Thoracic aorta (tissue), 2 donors: ENCODE measurements around the gene PRKN. TPM values are rescaled to one million over a fixed set of nuclear protein-coding genes. Genes with fewer than 3 reads are reported as not detected.
"Not testable (repeated sequence)": the region's sequence is repeated elsewhere in the genome, so short reads cannot be mapped to it uniquely, and the experiment has no call there.

Experiments used
- ATAC-seq: fragments of 150-250 bp; one replicate; pipeline ENCODE4 v1.8.0; 2017; ENCODE audit warnings: low read depth; ENCODE audit not compliant: insufficient number of reproducible peaks, low FRiP score
- DNase-seq: peaks from one replicate; pipeline ENCODE4 v3.0.0-alpha.2; 2020; ENCODE audit warnings: low spot score
- H3K27ac ChIP-seq, 2 donors: fragments of 200-600 bp; sonication (generic); 1 replicate in 1 of 2; 2 replicates in 1 of 2; pipeline ENCODE4 v1.5.1; 2016; ENCODE audit warnings: mild to moderate bottlenecking in 2 of 2, moderate library complexity in 2 of 2
- H3K27me3 ChIP-seq: fragments of 200-600 bp; sonication (generic); replicated peaks from 2 replicates; pipeline ENCODE4 v1.6.0; 2016; ENCODE audit warnings: mild to moderate bottlenecking; ENCODE audit not compliant: insufficient read depth
- H3K36me3 ChIP-seq: fragments of 200-600 bp; sonication (generic); one replicate; pipeline ENCODE4 v1.5.1; 2016
- H3K4me1 ChIP-seq, 2 donors: fragments of 200-600 bp; sonication (generic); 1 replicate in 1 of 2; 2 replicates in 1 of 2; pipeline versions ENCODE4 v1.5.1 to v1.6.0; 2016; ENCODE audit warnings: low read depth in 2 of 2, mild to moderate bottlenecking in 1 of 2; ENCODE audit not compliant: control insufficient read depth in 1 of 2
- H3K4me3 ChIP-seq: fragments of 200-600 bp; sonication (generic); 2 replicates; pipeline ENCODE4 v1.5.1; 2016; ENCODE audit warnings: mild to moderate bottlenecking
- H3K9me3 ChIP-seq: fragments of 200-600 bp; sonication (generic); 2 replicates; pipeline ENCODE4 v1.5.1; 2016
- total RNA-seq, 2 donors: library from RNA; depleted of rRNA; stranded (reverse); fragments of >200 nt; gene quantifications; one replicate each; pipeline versions ENCODE4 v1.1.0 to v1.2.3, GENCODE V29; 2016
- TF ChIP-seq, protein P1 (sequence below): fragments of 200-600 bp; sonication (generic); IDR thresholded peaks from one replicate; pipeline ENCODE4 v1.5.1; 2019; ENCODE audit warnings: antibody characterized with exemption

The PRKN gene
- total RNA-seq, 2 donors from 2014 or later = 10.4 to 23.8 TPM

DNA sequence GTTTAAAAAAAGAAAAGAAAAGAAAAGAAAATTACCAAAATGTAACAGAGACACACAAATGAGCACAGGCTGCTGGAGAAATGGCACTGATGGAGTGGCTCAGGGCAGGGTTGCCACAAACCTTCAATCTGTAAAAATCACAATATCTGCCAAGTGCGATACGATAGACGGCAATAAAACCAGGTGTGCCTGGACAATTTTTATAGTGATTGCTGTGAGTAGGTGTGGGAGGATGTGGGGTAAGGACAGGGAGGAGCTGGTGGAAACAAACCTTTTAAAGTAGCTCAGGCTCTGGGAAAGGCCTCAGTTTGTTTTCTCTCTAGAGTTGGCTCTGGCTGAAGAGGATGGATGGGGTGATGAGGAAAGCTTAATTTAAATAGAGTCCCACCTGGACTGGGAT, 861.0 kb downstream of the PRKN start:
- H3K27me3 ChIP-seq = no peaks in the 10 kb centered on the region
- peaks cover 0 to 2% of the 10 kb centered on the region in 2 donors for H3K4me1 ChIP-seq
- no peak for ATAC-seq
- TF ChIP-seq, protein P1, sequence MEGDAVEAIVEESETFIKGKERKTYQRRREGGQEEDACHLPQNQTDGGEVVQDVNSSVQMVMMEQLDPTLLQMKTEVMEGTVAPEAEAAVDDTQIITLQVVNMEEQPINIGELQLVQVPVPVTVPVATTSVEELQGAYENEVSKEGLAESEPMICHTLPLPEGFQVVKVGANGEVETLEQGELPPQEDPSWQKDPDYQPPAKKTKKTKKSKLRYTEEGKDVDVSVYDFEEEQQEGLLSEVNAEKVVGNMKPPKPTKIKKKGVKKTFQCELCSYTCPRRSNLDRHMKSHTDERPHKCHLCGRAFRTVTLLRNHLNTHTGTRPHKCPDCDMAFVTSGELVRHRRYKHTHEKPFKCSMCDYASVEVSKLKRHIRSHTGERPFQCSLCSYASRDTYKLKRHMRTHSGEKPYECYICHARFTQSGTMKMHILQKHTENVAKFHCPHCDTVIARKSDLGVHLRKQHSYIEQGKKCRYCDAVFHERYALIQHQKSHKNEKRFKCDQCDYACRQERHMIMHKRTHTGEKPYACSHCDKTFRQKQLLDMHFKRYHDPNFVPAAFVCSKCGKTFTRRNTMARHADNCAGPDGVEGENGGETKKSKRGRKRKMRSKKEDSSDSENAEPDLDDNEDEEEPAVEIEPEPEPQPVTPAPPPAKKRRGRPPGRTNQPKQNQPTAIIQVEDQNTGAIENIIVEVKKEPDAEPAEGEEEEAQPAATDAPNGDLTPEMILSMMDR = no peak
- no peaks in the 10 kb centered on the region for H3K9me3 ChIP-seq
- DNase-seq = no peak
- H3K4me3 ChIP-seq = no peak overlapping the region
- H3K36me3 ChIP-seq = no peaks in the 10 kb centered on the region
- H3K27ac ChIP-seq = no peak overlapping the region

DNA sequence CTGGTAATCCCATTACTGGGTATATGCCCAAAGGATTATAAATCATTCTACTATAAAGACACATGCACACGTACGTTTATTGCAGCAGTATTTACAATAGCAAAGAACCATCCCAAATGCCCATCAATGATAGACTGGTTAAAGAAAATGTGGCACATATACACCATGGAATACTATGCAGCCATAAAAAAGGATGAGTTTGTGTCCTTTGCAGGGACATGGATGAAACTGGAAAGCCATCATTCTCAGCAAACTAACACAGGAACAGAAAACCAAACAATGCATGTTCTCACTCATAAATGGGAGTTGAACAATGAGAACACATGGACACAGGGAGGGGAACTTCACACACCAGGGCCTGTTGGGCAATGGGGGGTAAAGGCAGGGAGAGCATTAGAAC, 866.5 kb downstream of the PRKN start:
- not testable (repeated sequence) for H3K4me3 ChIP-seq, H3K27ac ChIP-seq, H3K36me3 ChIP-seq, H3K9me3 ChIP-seq, H3K27me3 ChIP-seq, DNase-seq, ATAC-seq, H3K4me1 ChIP-seq

DNA sequence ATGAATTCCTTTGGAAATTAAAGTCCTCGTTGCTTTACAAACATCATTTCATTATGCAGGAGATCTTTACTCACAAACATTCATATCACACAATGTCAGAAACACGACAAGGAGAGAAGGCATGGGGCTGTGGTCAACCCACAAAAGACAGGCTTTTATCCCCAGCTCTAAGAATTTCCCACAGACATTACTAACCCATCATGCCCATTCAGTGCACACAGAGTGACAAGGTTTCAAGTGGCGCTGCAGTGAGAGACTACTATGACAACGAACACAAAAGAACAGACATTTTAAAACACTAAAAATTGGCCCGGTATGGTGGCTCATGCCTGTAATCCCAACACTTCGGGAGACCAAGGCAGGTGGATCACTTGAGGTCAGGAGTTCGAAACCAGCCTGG, 873.9 kb downstream of the PRKN start:
- Histone ChIP-seq H3K4me3 (no peak overlapping the region), H3K27ac (no peak overlapping the region), H3K9me3 (no peaks in the 10 kb centered on the region), H3K36me3 (no peaks in the 10 kb centered on the region), H3K27me3 (no peaks in the 10 kb centered on the region), H3K4me1 (no peaks in the 10 kb centered on the region)
- TF ChIP-seq, protein P1 = no peak
- ATAC-seq (no peak), DNase-seq (no peak)

DNA sequence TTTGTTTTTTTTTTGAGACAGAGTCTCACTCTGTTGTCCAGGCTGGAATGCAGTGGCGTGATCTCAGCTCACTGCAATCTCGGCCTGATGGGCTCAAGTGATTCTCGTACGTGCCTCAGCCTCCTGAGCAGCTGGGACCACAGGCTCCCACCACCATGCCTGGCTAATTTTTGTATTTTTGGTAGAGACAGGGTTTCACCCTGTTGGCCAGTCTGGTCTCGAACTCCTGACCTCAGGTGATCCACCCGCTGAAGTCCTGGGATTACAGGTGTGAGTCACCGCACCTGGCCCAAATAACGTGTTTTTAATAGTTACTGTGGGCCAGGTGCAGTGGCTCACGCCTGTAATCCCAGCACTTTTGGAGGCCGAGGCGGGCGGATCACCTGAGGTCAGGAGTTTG, 876.1 kb downstream of the PRKN start:
- ATAC-seq, DNase-seq, H3K4me3 ChIP-seq, H3K9me3 ChIP-seq, H3K36me3 ChIP-seq, H3K4me1 ChIP-seq, H3K27ac ChIP-seq, H3K27me3 ChIP-seq: not testable (repeated sequence)

DNA sequence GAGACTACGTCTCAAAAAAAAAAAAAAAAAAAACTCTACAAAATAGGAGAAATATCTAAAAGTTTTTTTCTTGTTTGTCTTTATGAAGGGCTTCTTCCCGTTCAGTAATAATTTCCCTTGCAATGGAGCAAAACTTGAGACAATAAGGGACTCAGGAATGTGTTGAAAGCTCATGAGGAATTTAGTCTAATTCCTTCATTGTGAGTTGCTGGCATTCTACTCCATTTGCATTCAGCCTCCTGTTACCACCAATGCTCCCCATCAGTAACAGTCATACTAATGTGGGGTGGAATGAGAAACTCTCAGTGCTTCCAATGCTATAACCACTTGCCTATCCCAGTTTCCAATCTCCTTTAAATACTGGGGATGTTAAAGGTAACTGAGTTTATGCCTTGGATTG, 877.0 kb downstream of the PRKN start:
- H3K27ac ChIP-seq = no peak overlapping the region
- no peaks in the 10 kb centered on the region for H3K36me3 ChIP-seq
- no peaks in the 10 kb centered on the region for H3K4me1 ChIP-seq
- TF ChIP-seq, protein P1 = no peak
- no peak for ATAC-seq
- no peak overlapping the region for H3K4me3 ChIP-seq
- no peaks in the 10 kb centered on the region for H3K9me3 ChIP-seq
- DNase-seq = no peak
- no peaks in the 10 kb centered on the region for H3K27me3 ChIP-seq

DNA sequence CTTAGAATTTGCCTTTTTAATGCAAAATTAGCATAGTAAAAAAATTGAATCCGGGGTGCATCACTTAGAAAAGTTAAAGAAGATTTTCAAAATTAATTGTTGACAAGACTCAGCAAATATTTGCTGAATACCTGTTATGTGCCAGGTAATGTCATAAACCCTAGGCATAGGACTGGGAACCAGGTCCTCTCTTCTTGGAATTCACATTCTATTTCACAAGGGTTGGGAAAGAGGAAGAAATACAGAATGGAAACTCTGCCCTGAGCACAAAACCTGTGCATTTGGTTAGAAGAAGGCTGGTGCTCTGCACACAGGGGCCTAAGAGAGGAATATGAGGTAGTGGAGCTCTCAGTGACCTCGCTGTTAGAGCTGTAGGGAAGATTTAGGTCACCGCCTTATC, 879.9 kb downstream of the PRKN start:
- Histone ChIP-seq H3K27ac (no peak overlapping the region), H3K4me1 (no peaks in the 10 kb centered on the region), H3K27me3 (no peaks in the 10 kb centered on the region), H3K4me3 (no peak overlapping the region), H3K9me3 (no peaks in the 10 kb centered on the region), H3K36me3 (no peaks in the 10 kb centered on the region)
- DNase-seq = no peak
- ATAC-seq = no peak
- TF ChIP-seq, protein P1 = no peak
